ENCODE data around the gene ATP6V0A1. TPM values are rescaled to one million over a fixed set of nuclear protein-coding genes. Genes with fewer than 3 reads are reported as not detected.

ATP6V0A1 gene
- total and polyA plus RNA-seq, 8 donors, result 22.8 to 55.9 (median 33.2) TPM

DNA sequence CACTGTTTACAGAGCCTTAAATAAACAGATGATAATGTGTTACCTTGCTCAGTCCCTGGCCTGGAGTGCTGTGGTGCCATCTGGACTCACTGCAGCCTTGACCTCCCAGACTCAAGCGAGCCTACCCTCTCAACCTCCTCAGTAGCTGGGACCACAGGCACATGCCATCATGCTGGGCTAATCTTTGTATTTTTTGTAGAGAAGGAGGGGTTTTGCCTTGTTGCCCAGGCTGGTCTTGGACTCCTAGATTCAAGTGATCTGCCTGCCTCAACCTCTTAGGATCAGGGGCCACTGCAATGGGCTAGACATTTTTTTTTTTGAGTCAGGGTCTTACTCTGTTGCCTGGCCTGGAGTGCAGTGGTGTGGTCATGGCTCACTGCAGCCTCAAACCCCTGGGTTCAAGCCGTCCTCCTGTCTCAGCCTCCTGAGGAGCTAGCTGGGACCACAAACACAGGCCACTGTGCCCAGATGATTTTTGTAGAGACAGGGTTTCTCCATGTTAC lies 72.3 kb downstream of the ATP6V0A1 start:
- peak in 2 of 6 donors; percentile 63 to 71 for DNase-seq
- WGBS, 2 donors, result 47 to 64% methylated on average over 2 of the region's 2 CpGs
- H3K4me3 ChIP-seq, result no peak overlapping the region
- H3K36me3 ChIP-seq, result no peaks in the 10 kb centered on the region
- intact Hi-C loops (cut with DNase I), result no loop called here
- no peak for FAIRE-seq
- peak overlapping the region; percentile 23 to 79 (median 58) for H3K27ac ChIP-seq
- no peak for TF ChIP-seq CTCF (IDR thresholded peaks at IDR 0.05)
- ATAC-seq, result peak; percentile 45 to 73 (median 68)
- no peaks in the 10 kb centered on the region for H3K27me3 ChIP-seq
- peaks cover 11 to 26% (median 23%) of the 10 kb centered on the region in 3 donors for H3K4me1 ChIP-seq
- H3K9me3 ChIP-seq, result no peaks in the 10 kb centered on the region

GRCh38 chr17:42531455-42532354 lies 73.0 kb downstream of the ATP6V0A1 start:
- Histone ChIP-seq H3K27ac (peak overlapping the region; percentile 39 to 79 (median 72)), H3K36me3 (no peaks in the 10 kb centered on the region), H3K9me3 (no peaks in the 10 kb centered on the region), H3K4me3 (peak overlapping the region; percentile 10 to 50 (median 34)), H3K4me1 (peaks cover 11 to 26% (median 23%) of the 10 kb centered on the region in 3 donors), H3K27me3 (no peaks in the 10 kb centered on the region)
- FAIRE-seq (no peak), ATAC-seq (peak; percentile 23 to 49 (median 38)), DNase-seq (peak; percentile 52 to 84 (median 58))
- intact Hi-C loops (cut with DNase I), result no loop called here
- TF ChIP-seq CTCF (IDR thresholded peaks at IDR 0.05), result peak in 3 of 4 donors; percentile 19 to 35 (median 27)
- WGBS, 2 donors, result 9 to 17% methylated on average over 31 to 60 of the region's 60 CpGs

GRCh38 chr17:42535155-42536047 lies 76.7 kb downstream of the ATP6V0A1 start:
- DNase-seq (no peak), ATAC-seq (peak in 3 of 4 donors; percentile 5 to 7 (median 6)), FAIRE-seq (no peak)
- H3K36me3 ChIP-seq, result no peaks in the 10 kb centered on the region
- H3K4me1 ChIP-seq, result peaks cover 8 to 26% (median 16%) of the 10 kb centered on the region in 3 donors
- WGBS, 2 donors, result 34 to 39% methylated on average over 26 of the region's 26 CpGs
- no peaks in the 10 kb centered on the region for H3K9me3 ChIP-seq
- peak overlapping the region; percentile 46 to 91 (median 82) for H3K27ac ChIP-seq
- peak overlapping the region; percentile 40 to 68 (median 64) for H3K4me3 ChIP-seq
- no peaks in the 10 kb centered on the region for H3K27me3 ChIP-seq
- intact Hi-C loops (cut with DNase I), result no loop called here
- no peak for TF ChIP-seq CTCF (IDR thresholded peaks at IDR 0.05)

DNA sequence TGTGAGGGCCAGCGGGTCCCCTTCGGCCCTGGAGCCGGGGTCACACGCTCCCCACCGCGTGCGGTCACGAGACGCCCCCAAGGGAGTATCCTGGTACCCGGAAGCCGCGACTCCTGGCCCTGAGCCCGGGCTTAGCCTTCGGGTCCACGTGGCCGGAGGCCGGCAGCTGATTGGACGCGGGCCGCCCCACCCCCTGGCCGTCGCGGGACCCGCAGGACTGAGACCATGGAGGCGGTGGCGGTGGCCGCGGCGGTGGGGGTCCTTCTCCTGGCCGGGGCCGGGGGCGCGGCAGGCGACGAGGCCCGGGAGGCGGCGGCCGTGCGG lies 77.3 kb downstream of the ATP6V0A1 start, which contains the start of gene NAGLU:
Gene NAGLU, plus strand, starts transcription at position 194 of the 324 bp plus-strand sequence. Its CDS starts 32 bp downstream, at position 226.
- FAIRE-seq, result no peak
- peak; percentile 95 to 99 (median 98) for DNase-seq
- intact Hi-C loops (cut with DNase I), result no loop called here
- TF ChIP-seq CTCF (IDR thresholded peaks at IDR 0.05), result no peak
- no peaks in the 10 kb centered on the region for H3K36me3 ChIP-seq
- H3K4me3 ChIP-seq, result peak within 1 kb of the TSS; percentile 40 to 68 (median 64)
- 0% methylated on average over 24 to 40 of the region's 40 CpGs for WGBS, 2 donors
- peak; percentile 81 to 88 (median 84) for ATAC-seq
- H3K27ac ChIP-seq, result peak within 1 kb of the TSS; percentile 46 to 91 (median 82)
- peaks cover 7 to 21% (median 13%) of the 10 kb centered on the region in 3 donors for H3K4me1 ChIP-seq
- H3K9me3 ChIP-seq, result no peaks in the 10 kb centered on the region
- no peaks in the 10 kb centered on the region for H3K27me3 ChIP-seq

Data from pancreas (tissue), 10 donors.